GM12864 (cell line): ENCODE measurements around the gene CYFIP2.

Experiments
- DNase-seq: peaks from one replicate; pipeline ENCODE4 v3.0.0-alpha.2; 2011; ENCODE audit warnings: low read depth
- H3K4me3 ChIP-seq: 2 replicates; pipeline ENCODE4 v1.5.1; 2011; ENCODE audit warnings: mild to moderate bottlenecking, low read depth, low read length, control low read depth
- CTCF ChIP-seq: IDR thresholded peaks from 2 replicates; pipeline ENCODE4 v1.5.1; 2011; ENCODE audit warnings: low read depth, mild to moderate bottlenecking, moderate library complexity, low read length, control low read depth, inconsistent platforms; ENCODE audit errors: missing control alignments

Gene CYFIP2

DNA sequence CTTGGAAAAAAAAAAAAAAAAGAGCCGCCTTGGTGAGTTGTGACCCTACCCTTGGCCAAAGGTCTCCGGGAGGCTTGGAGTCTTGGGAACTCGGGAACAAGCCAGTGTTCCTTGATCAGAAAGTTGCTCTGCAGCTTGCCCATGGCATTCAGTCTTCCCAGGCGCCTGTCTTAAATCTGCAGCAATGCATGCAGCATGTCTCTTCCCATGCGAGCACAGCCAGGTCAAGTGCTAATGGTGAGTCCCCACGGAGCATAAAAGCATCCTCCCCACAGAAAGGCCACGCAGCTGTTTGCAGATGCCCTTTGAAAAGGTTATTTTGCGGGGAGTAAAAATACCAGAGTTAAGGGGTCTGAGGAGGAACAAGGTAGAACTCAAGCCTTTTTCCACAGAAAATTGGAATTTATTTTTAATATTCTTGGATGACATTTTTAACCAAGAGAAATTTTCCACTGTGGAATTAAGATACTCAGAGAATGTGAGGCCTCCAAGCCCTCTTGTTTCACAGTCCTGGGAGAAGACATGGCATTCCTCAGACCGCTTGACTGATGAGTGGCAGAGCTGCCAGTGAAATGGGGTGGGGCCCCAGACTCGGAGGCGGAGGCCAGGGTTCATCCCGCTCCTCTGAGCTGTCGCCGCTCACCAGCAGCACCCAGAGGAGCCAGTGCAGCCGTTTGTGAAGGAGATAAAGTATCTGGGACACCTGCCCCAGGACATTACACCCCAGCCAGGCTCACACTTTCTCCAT, 81.6 kb downstream of the CYFIP2 start:
- no peak for TF ChIP-seq CTCF
- no peak for DNase-seq
- no peak overlapping the region for H3K4me3 ChIP-seq

- DNase-seq, result no peak
- no peak for TF ChIP-seq CTCF
- no peak overlapping the region for H3K4me3 ChIP-seq
Observed at GRCh38 chr5:157348049-157348400, 82.1 kb downstream of the CYFIP2 start.

DNA sequence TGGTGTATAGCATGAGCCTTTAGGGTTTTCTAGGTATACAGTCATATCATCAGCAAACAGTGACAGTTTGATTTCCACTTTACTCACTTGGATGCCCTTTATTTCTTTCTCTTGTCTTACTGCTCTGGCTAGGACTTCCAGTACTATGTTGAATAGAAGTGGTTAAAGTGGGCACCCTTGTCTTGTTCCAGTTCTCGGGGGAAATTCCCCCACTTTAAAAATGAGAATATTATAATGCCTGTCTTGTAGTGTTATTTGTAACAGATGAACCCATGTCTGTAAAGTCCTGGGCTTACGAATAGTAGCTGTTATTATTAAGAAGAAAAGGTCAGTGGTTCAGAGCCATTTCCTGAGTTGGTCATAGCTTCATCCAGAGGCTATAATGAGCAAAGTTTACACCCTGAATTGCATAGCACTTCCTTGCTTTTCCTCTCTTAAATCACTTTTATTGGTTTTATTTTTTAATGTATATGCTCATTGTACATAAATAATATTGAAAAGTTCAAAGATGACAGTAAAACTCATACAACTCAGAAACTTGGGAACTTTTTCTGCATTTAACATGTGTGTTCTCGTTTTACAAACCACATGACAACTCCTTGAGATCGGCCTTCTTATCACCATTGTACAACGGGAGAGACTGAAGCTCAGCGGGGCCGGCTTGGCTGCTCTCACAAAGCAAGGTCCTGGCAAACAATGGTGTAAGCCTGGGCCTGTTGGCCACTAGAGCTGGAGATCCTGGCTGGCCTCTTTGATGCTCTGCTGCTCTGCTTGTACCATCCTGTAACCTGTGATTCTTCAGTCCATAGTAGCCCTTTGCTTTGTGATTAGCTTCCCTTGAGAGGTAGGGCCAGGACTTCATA, 85.2 kb downstream of the CYFIP2 start:
- no peak for DNase-seq

GRCh38 chr5:157351802-157352092, 85.8 kb downstream of the CYFIP2 start:
- no peak for TF ChIP-seq CTCF
- DNase-seq, result no peak

More for the DNA sequence above, 85.2 kb downstream of the CYFIP2 start:
- TF ChIP-seq CTCF, result no peak
- no peak overlapping the region for H3K4me3 ChIP-seq

DNA sequence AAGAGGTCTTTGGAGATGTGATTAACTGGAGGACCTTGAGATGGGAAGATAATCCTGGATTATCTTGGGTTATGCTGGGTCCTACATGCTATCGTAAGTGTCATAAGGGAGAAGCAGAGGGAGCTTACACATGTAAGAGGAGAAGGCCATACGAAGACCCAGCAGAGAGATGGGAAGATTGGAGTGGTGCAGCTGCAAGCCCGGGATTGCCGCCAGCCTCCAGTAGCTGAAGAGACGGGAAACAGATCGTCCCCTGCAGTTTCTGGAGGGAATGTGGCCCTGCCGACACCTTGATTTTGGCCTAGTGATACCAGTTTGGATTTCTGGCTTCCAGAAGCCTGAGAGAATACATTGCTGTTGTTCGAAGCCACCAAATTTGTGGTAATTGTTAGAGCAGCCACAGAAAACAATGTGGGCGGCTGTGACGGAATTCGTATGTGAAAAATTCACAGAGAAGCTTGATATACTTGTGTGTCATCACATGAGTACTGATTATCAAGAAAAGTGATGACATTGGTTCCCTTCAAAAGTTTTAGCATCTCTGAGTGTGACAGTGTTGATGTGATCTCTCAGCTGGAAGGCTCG, 86.9 kb downstream of the CYFIP2 start:
- TF ChIP-seq CTCF, result no peak
- H3K4me3 ChIP-seq, result no peak overlapping the region
- DNase-seq, result no peak

More at GRCh38 chr5:157351802-157352092, 85.8 kb downstream of the CYFIP2 start:
- H3K4me3 ChIP-seq, result no peak overlapping the region

DNA sequence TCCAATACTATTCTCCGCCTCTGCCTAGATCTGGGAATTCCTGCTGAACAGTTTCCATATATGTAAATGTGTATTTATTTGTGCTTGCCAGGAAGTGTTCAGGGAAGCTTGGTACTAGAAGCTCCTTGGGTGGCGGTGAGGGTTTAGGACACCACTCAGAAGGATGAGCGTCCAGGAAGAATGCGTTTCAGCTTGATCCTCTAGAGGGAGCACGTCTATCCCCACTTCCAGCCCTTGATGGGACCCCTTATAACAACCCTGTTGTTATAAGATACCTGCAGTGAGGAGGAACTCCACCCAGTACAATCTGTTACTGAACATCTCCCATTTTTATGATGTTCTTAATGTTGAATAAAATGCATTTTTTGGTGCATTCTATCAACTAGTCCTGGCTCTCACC, 88.9 kb downstream of the CYFIP2 start:
- TF ChIP-seq CTCF, result peak; percentile 37
- H3K4me3 ChIP-seq, result no peak overlapping the region
- DNase-seq, result no peak
